ENCODE data around the gene SSC4D. TPM values are rescaled to one million over a fixed set of nuclear protein-coding genes. Genes with fewer than 3 reads are reported as not detected.

SSC4D gene
- total and polyA plus RNA-seq, 11 donors, result 0.23 to 1.6 (median 0.72) TPM

- H3K9me3 ChIP-seq, result no peaks in the 10 kb centered on the region
- DNase-seq, result no peak
- no peak for TF ChIP-seq POLR2A (IDR thresholded peaks at IDR 0.05)
- TF ChIP-seq CTCF (IDR thresholded peaks at IDR 0.05), result no peak
- H3K27ac ChIP-seq, result peak overlapping the region; percentile 0 to 69 (median 44)
- peaks cover 7 to 89% (median 56%) of the 10 kb centered on the region in 12 donors for H3K4me1 ChIP-seq
- no peaks in the 10 kb centered on the region for H3K27me3 ChIP-seq
- no peak overlapping the region for H3K4me3 ChIP-seq
- intact Hi-C loops (cut with DNase I), result no loop called here
- peak in 3 of 4 donors; percentile 10 to 25 (median 13) for ATAC-seq
- WGBS, 4 donors, result 62 to 82% (median 74%) methylated on average over 3 of the region's 3 CpGs
- peaks cover 0 to 61% (median 36%) of the 10 kb centered on the region in 9 donors for H3K36me3 ChIP-seq
These were observed 68.8 kb downstream of the SSC4D start for GRCh38 chr7:76340617-76341131.

Other genes starting within 250 kb of the SSC4D start
- 10 to 100 TPM in 1 of 9 donors, 1 to 10 TPM in 8; 1.6 to 18.0 (median 5.1) TPM for gene SRRM3, start 207.8 kb downstream of the SSC4D start, total RNA-seq
- gene SRRM3, start 207.8 kb downstream of the SSC4D start, polyA plus RNA-seq, result 10 to 100 TPM; 10.9 to 28.5 TPM
- gene HSPB1, start 107.0 kb downstream of the SSC4D start, total RNA-seq, result 1,000 to 10,000 TPM in 8 of 9 donors, 100 to 1,000 TPM in 1; 822 to 5,278 (median 1,968) TPM
- gene HSPB1, start 107.0 kb downstream of the SSC4D start, polyA plus RNA-seq, result 1,000 to 10,000 TPM; 2,695 to 3,131 TPM
- 100 to 1,000 TPM; 141 to 282 (median 196) TPM for gene YWHAG, start 50.7 kb downstream of the SSC4D start, total RNA-seq
- 100 to 1,000 TPM in 1 of 2 donors, 10 to 100 TPM in 1; 85.5 to 186 TPM for gene YWHAG, start 50.7 kb downstream of the SSC4D start, polyA plus RNA-seq
- 1 to 10 TPM in 1 of 9 donors, under 1 TPM in 5, not detected in 3; 0.24 to 8.1 (median 0.64) TPM for gene ZP3, start 15.3 kb upstream of the SSC4D start, total RNA-seq
- gene ZP3, start 15.3 kb upstream of the SSC4D start, polyA plus RNA-seq, result 1 to 10 TPM in 1 of 2 donors, under 1 TPM in 1; 0.53 to 1.3 TPM
- 10 to 100 TPM in 4 of 9 donors, 1 to 10 TPM in 5; 6.2 to 23.0 (median 8.8) TPM for gene DTX2, start 52.0 kb upstream of the SSC4D start, total RNA-seq
- 10 to 100 TPM; 13.8 to 14.6 TPM for gene DTX2, start 52.0 kb upstream of the SSC4D start, polyA plus RNA-seq
- gene UPK3B, start 100.9 kb upstream of the SSC4D start, total RNA-seq, result 100 to 1,000 TPM in 1 of 9 donors, under 1 TPM in 2, not detected in 6; 0.32 to 238 (median 0.63) TPM
- gene UPK3B, start 100.9 kb upstream of the SSC4D start, polyA plus RNA-seq, result under 1 TPM; 0.19 to 0.24 TPM
- under 1 TPM in 4 of 9 donors, not detected in 5; 0.20 to 0.32 (median 0.25) TPM for gene SPDYE16, start 133.6 kb upstream of the SSC4D start, total RNA-seq
- gene SPDYE16, start 133.6 kb upstream of the SSC4D start, polyA plus RNA-seq, result under 1 TPM; 0.08 TPM
- 10 to 100 TPM in 2 of 9 donors, 1 to 10 TPM in 7; 2.0 to 14.9 (median 5.0) TPM for gene POMZP3, start 217.6 kb upstream of the SSC4D start, total RNA-seq
- gene POMZP3, start 217.6 kb upstream of the SSC4D start, polyA plus RNA-seq, result 10 to 100 TPM; 11.4 to 12.2 TPM